HEK293 (cell line): ENCODE measurements around the gene ITGA3.

Experiments
- HOXA7 ChIP-seq: sonication (generic); formaldehyde crosslinking; IDR thresholded peaks from 2 replicates; pipeline ENCODE4 v1.8.1; 2022; ENCODE audit warnings: missing genetic modification reagents, borderline replicate concordance
- KLF10 ChIP-seq: fragments of 450-650 bp; IDR thresholded peaks from 2 replicates; pipeline ENCODE4 v1.5.1; 2018; ENCODE audit warnings: missing biosample characterization, mild to moderate bottlenecking, missing genetic modification characterization
- MZF1 ChIP-seq: fragments of 450-650 bp; formaldehyde crosslinking; IDR thresholded peaks from 2 replicates; pipeline ENCODE4 v1.5.1; 2017; ENCODE audit warnings: missing biosample characterization, missing genetic modification characterization, borderline replicate concordance
- SALL2 ChIP-seq: fragments of 450-650 bp; formaldehyde crosslinking; IDR thresholded peaks from 2 replicates; pipeline ENCODE4 v1.5.0; 2017; ENCODE audit warnings: missing biosample characterization, mild to moderate bottlenecking, missing genetic modification characterization, borderline replicate concordance
- SP2 ChIP-seq: fragments of 450-650 bp; formaldehyde crosslinking; IDR thresholded peaks from 2 replicates; pipeline ENCODE4 v1.5.1; 2016; ENCODE audit warnings: missing biosample characterization, missing genetic modification characterization
- ZFHX2 ChIP-seq: fragments of 450-650 bp; formaldehyde crosslinking; conservative IDR thresholded peaks from 2 replicates; pipeline ENCODE4 v1.5.1; 2016; ENCODE audit warnings: missing biosample characterization, missing genetic modification characterization
- ZFP69B ChIP-seq: fragments of 450-650 bp; formaldehyde crosslinking; IDR thresholded peaks from 2 replicates; pipeline ENCODE4 v1.5.1; 2016; ENCODE audit warnings: missing biosample characterization, missing genetic modification characterization
- ZIC2 ChIP-seq: fragments of 450-650 bp; formaldehyde crosslinking; IDR thresholded peaks from 2 replicates; pipeline ENCODE4 v1.5.1; 2016; ENCODE audit warnings: missing biosample characterization, missing genetic modification characterization
- ZNF112 ChIP-seq: fragments of 450-650 bp; formaldehyde crosslinking; IDR thresholded peaks from 2 replicates; pipeline ENCODE4 v1.5.0; 2017; ENCODE audit warnings: missing biosample characterization, missing genetic modification characterization
- ZNF121 ChIP-seq: fragments of 450-650 bp; formaldehyde crosslinking; IDR thresholded peaks from 2 replicates; pipeline ENCODE4 v1.5.1; 2016; ENCODE audit warnings: missing biosample characterization, missing genetic modification characterization
- ZNF132 ChIP-seq: fragments of 450-650 bp; formaldehyde crosslinking; IDR thresholded peaks from 2 replicates; pipeline ENCODE4 v1.5.1; 2017; ENCODE audit warnings: missing biosample characterization, missing genetic modification characterization, borderline replicate concordance
- ZNF140 ChIP-seq: fragments of 450-650 bp; formaldehyde crosslinking; IDR thresholded peaks from 2 replicates; pipeline ENCODE4 v1.5.1; 2016; ENCODE audit warnings: missing biosample characterization, missing genetic modification characterization
- ZNF335 ChIP-seq: fragments of 450-650 bp; formaldehyde crosslinking; conservative IDR thresholded peaks from 2 replicates; pipeline ENCODE4 v1.5.1; 2016; ENCODE audit warnings: missing biosample characterization, missing genetic modification characterization
- ZNF473 ChIP-seq: fragments of 450-650 bp; formaldehyde crosslinking; IDR thresholded peaks from 2 replicates; pipeline ENCODE4 v1.5.1; 2017; ENCODE audit warnings: missing biosample characterization, missing genetic modification characterization
- ZNF561 ChIP-seq: fragments of 450-650 bp; IDR thresholded peaks from 2 replicates; pipeline ENCODE4 v1.5.1; 2018; ENCODE audit warnings: missing biosample characterization, missing genetic modification characterization, borderline replicate concordance
- ZNF596 ChIP-seq: fragments of 450-650 bp; IDR thresholded peaks from 2 replicates; pipeline ENCODE4 v1.5.0; 2018; ENCODE audit warnings: missing biosample characterization, mild to moderate bottlenecking, missing genetic modification characterization, moderate library complexity
- ZSCAN23 ChIP-seq: fragments of 450-650 bp; formaldehyde crosslinking; IDR thresholded peaks from 2 replicates; pipeline ENCODE4 v1.5.1; 2016; ENCODE audit warnings: missing biosample characterization, missing genetic modification characterization
- ZXDB ChIP-seq: fragments of 450-650 bp; formaldehyde crosslinking; IDR thresholded peaks from 2 replicates; pipeline ENCODE4 v1.5.1; 2016; ENCODE audit warnings: missing biosample characterization, missing genetic modification characterization
- TF ChIP-seq, protein P1 (sequence below): fragments of 450-650 bp; formaldehyde crosslinking; IDR thresholded peaks from 2 replicates; pipeline ENCODE4 v1.5.1; 2016; ENCODE audit warnings: missing biosample characterization, missing genetic modification characterization
- TF ChIP-seq, protein P2 (sequence below): fragments of 450-650 bp; formaldehyde crosslinking; IDR thresholded peaks from 2 replicates; pipeline ENCODE4 v1.5.1; 2017; ENCODE audit warnings: missing biosample characterization, missing genetic modification characterization
- TF ChIP-seq, protein P3 (sequence below): fragments of 450-650 bp; formaldehyde crosslinking; IDR thresholded peaks from 2 replicates; pipeline ENCODE4 v1.5.1; 2016; ENCODE audit warnings: missing biosample characterization, missing genetic modification characterization, low read depth
- TF ChIP-seq, protein P4 (sequence below): fragments of 450-650 bp; formaldehyde crosslinking; conservative IDR thresholded peaks from 2 replicates; pipeline ENCODE4 v1.5.1; 2016; ENCODE audit warnings: low read depth, missing biosample characterization, missing genetic modification characterization
- TF ChIP-seq, protein P5 (sequence below): fragments of 450-650 bp; formaldehyde crosslinking; IDR thresholded peaks from 2 replicates; pipeline ENCODE4 v1.5.1; 2016; ENCODE audit warnings: missing biosample characterization, missing genetic modification characterization, borderline replicate concordance
- TF ChIP-seq, protein P6 (sequence below): fragments of 450-650 bp; formaldehyde crosslinking; IDR thresholded peaks from 2 replicates; pipeline ENCODE4 v1.5.1; 2016; ENCODE audit warnings: missing biosample characterization, missing genetic modification characterization

Gene ITGA3

DNA sequence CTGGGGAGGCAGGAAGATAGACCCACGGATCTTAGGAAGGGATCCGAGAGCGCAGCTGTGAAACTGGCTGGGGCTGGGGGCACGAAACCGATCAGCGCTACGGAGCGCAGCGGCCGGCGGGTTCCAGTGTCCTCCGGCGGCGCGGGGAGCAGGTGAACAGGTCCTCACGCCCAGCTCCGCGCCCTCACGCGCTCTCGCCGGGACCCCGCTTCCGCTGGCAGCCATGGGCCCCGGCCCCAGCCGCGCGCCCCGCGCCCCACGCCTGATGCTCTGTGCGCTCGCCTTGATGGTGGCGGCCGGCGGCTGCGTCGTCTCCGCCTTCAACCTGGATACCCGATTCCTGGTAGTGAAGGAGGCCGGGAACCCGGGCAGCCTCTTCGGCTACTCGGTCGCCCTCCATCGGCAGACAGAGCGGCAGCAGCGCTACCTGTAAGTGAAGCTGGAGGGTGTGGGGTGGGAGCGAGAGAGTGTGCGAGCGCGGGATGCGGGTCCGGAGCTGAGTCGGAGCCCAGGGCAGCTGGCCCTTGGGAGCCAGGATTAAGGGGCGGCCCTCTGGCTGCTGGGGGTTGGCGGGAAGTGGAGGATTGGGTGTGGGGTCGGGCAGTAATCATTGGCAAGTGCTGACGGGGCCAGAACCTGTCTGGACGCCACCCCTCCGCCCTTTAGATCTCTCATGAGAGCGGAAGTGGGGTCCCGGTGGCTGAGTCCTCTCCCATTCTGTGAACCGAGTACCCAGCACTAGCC is 479 bp downstream of the ITGA3 start (continued):
- TF ChIP-seq, protein P1, sequence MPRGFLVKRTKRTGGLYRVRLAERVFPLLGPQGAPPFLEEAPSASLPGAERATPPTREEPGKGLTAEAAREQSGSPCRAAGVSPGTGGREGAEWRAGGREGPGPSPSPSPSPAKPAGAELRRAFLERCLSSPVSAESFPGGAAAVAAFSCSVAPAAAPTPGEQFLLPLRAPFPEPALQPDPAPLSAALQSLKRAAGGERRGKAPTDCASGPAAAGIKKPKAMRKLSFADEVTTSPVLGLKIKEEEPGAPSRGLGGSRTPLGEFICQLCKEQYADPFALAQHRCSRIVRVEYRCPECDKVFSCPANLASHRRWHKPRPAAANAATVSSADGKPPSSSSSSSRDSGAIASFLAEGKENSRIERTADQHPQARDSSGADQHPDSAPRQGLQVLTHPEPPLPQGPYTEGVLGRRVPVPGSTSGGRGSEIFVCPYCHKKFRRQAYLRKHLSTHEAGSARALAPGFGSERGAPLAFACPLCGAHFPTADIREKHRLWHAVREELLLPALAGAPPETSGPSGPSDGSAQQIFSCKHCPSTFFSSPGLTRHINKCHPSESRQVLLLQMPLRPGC (tag by site-specific recombination), result no peak
- TF ChIP-seq ZNF121 (tag by site-specific recombination), result no peak
- TF ChIP-seq ZNF132, result no peak
- no peak for TF ChIP-seq ZXDB (tag by site-specific recombination)
- TF ChIP-seq ZFP69B (tag by site-specific recombination), result no peak
- TF ChIP-seq SALL2, result no peak
- TF ChIP-seq MZF1 (tag by site-specific recombination), result no peak
- no peak for TF ChIP-seq ZNF140
- TF ChIP-seq, protein P2, sequence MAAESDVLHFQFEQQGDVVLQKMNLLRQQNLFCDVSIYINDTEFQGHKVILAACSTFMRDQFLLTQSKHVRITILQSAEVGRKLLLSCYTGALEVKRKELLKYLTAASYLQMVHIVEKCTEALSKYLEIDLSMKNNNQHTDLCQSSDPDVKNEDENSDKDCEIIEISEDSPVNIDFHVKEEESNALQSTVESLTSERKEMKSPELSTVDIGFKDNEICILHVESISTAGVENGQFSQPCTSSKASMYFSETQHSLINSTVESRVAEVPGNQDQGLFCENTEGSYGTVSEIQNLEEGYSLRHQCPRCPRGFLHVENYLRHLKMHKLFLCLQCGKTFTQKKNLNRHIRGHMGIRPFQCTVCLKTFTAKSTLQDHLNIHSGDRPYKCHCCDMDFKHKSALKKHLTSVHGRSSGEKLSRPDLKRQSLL, result no peak; the same call in 1 of the 2 replicates
- 0 out of 2 replicates have a peak, but pooled peaks have one; percentile 20 for TF ChIP-seq KLF10 (tag by site-specific recombination)
- no peak for TF ChIP-seq ZNF561 (tag by site-specific recombination)
- TF ChIP-seq ZNF596 (tag by site-specific recombination), result 0 out of 2 replicates have a peak, but pooled peaks have one; percentile 15
- no peak for TF ChIP-seq ZSCAN23 (tag by site-specific recombination)
- TF ChIP-seq ZNF335 (tag by site-specific recombination), result peak; percentile 91
- no peak for TF ChIP-seq HOXA7 (CRISPR knock-in tag)
- TF ChIP-seq ZNF112, result no peak
- TF ChIP-seq, protein P3, sequence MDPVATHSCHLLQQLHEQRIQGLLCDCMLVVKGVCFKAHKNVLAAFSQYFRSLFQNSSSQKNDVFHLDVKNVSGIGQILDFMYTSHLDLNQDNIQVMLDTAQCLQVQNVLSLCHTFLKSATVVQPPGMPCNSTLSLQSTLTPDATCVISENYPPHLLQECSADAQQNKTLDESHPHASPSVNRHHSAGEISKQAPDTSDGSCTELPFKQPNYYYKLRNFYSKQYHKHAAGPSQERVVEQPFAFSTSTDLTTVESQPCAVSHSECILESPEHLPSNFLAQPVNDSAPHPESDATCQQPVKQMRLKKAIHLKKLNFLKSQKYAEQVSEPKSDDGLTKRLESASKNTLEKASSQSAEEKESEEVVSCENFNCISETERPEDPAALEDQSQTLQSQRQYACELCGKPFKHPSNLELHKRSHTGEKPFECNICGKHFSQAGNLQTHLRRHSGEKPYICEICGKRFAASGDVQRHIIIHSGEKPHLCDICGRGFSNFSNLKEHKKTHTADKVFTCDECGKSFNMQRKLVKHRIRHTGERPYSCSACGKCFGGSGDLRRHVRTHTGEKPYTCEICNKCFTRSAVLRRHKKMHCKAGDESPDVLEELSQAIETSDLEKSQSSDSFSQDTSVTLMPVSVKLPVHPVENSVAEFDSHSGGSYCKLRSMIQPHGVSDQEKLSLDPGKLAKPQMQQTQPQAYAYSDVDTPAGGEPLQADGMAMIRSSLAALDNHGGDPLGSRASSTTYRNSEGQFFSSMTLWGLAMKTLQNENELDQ (tag by site-specific recombination), result no peak
- TF ChIP-seq, protein P4, sequence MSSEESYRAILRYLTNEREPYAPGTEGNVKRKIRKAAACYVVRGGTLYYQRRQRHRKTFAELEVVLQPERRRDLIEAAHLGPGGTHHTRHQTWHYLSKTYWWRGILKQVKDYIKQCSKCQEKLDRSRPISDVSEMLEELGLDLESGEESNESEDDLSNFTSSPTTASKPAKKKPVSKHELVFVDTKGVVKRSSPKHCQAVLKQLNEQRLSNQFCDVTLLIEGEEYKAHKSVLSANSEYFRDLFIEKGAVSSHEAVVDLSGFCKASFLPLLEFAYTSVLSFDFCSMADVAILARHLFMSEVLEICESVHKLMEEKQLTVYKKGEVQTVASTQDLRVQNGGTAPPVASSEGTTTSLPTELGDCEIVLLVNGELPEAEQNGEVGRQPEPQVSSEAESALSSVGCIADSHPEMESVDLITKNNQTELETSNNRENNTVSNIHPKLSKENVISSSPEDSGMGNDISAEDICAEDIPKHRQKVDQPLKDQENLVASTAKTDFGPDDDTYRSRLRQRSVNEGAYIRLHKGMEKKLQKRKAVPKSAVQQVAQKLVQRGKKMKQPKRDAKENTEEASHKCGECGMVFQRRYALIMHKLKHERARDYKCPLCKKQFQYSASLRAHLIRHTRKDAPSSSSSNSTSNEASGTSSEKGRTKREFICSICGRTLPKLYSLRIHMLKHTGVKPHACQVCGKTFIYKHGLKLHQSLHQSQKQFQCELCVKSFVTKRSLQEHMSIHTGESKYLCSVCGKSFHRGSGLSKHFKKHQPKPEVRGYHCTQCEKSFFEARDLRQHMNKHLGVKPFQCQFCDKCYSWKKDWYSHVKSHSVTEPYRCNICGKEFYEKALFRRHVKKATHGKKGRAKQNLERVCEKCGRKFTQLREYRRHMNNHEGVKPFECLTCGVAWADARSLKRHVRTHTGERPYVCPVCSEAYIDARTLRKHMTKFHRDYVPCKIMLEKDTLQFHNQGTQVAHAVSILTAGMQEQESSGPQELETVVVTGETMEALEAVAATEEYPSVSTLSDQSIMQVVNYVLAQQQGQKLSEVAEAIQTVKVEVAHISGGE (tag by site-specific recombination), result no peak; the same call in 1 of the 2 replicates
- TF ChIP-seq, protein P5, sequence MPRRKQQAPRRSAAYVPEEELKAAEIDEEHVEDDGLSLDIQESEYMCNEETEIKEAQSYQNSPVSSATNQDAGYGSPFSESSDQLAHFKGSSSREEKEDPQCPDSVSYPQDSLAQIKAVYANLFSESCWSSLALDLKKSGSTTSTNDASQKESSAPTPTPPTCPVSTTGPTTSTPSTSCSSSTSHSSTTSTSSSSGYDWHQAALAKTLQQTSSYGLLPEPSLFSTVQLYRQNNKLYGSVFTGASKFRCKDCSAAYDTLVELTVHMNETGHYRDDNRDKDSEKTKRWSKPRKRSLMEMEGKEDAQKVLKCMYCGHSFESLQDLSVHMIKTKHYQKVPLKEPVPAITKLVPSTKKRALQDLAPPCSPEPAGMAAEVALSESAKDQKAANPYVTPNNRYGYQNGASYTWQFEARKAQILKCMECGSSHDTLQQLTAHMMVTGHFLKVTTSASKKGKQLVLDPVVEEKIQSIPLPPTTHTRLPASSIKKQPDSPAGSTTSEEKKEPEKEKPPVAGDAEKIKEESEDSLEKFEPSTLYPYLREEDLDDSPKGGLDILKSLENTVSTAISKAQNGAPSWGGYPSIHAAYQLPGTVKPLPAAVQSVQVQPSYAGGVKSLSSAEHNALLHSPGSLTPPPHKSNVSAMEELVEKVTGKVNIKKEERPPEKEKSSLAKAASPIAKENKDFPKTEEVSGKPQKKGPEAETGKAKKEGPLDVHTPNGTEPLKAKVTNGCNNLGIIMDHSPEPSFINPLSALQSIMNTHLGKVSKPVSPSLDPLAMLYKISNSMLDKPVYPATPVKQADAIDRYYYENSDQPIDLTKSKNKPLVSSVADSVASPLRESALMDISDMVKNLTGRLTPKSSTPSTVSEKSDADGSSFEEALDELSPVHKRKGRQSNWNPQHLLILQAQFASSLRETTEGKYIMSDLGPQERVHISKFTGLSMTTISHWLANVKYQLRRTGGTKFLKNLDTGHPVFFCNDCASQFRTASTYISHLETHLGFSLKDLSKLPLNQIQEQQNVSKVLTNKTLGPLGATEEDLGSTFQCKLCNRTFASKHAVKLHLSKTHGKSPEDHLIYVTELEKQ (tag by site-specific recombination), result no peak
- no peak for TF ChIP-seq ZFHX2
- peak; percentile 45 for TF ChIP-seq SP2 (tag by site-specific recombination)
- TF ChIP-seq, protein P6, sequence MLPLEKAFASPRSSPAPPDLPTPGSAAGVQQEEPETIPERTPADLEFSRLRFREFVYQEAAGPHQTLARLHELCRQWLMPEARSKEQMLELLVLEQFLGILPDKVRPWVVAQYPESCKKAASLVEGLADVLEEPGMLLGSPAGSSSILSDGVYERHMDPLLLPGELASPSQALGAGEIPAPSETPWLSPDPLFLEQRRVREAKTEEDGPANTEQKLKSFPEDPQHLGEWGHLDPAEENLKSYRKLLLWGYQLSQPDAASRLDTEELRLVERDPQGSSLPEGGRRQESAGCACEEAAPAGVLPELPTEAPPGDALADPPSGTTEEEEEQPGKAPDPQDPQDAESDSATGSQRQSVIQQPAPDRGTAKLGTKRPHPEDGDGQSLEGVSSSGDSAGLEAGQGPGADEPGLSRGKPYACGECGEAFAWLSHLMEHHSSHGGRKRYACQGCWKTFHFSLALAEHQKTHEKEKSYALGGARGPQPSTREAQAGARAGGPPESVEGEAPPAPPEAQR, result no peak
- TF ChIP-seq ZIC2 (tag by site-specific recombination), result no peak
- no peak for TF ChIP-seq ZNF473 (tag by site-specific recombination)
